ENCODE results near the gene WDR53.

- TF ChIP-seq CTCF (IDR thresholded peaks at IDR 0.05) (peak; percentile 48 to 64 (median 57)), POLR2A (IDR thresholded peaks at IDR 0.05) (no peak)
These were observed 30.9 kb downstream of the WDR53 start for GRCh38 chr3:196537319-196537984.

Measured in transverse colon (tissue), 3 donors.